Neural crest cell (in vitro differentiated cells): ENCODE data around the gene EGFL8. TPM values are rescaled to one million over a fixed set of nuclear protein-coding genes. Genes with fewer than 3 reads are reported as not detected.

Experiments used
- DNase-seq: peaks from one replicate; pipeline ENCODE4 v3.0.0; 2021; ENCODE audit warnings: low read depth, mixed read lengths, low spot score
- H3K27ac Mint-ChIP-seq: one replicate; pipeline ENCODE4 v1.8.0; 2021; ENCODE audit warnings: mild to moderate bottlenecking, mixed read lengths; ENCODE audit not compliant: unreplicated experiment
- H3K27me3 Mint-ChIP-seq: 2 replicates; pipeline ENCODE4 v1.8.0; 2021; ENCODE audit warnings: low read depth, mild to moderate bottlenecking, mixed read lengths
- H3K36me3 Mint-ChIP-seq: 2 replicates; pipeline ENCODE4 v1.8.0; 2021; ENCODE audit warnings: low read depth, mild to moderate bottlenecking, mixed read lengths
- H3K4me1 Mint-ChIP-seq: 2 replicates; pipeline ENCODE4 v1.8.0; 2021; ENCODE audit warnings: mixed read lengths
- H3K4me3 Mint-ChIP-seq: one replicate; pipeline ENCODE4 v1.8.0; 2021; ENCODE audit warnings: mild to moderate bottlenecking, mixed read lengths
- H3K9me3 Mint-ChIP-seq: 2 replicates; pipeline ENCODE4 v1.8.0; 2021; ENCODE audit warnings: mixed read lengths
- total RNA-seq: library from RNA; stranded (reverse); gene quantifications from 2 replicates; pipeline ENCODE4 v1.2.1, GENCODE V29; 2021
- TF ChIP-seq, protein P1 (sequence below): fragments of 200-600 bp; sonication (generic); conservative IDR thresholded peaks from 2 replicates; pipeline ENCODE4 v1.5.0; 2021; ENCODE audit warnings: antibody characterized with exemption, mild to moderate bottlenecking

Gene EGFL8
- total RNA-seq, 1 donor from 2014 or later, result 44.0 TPM

GRCh38 chr6:32167154-32167760 is 2.9 kb downstream of the EGFL8 start:
- Mint-ChIP-seq H3K27ac (peak overlapping the region; percentile 90), H3K4me3 (peak overlapping the region; percentile 74)
- no peak for DNase-seq

DNA sequence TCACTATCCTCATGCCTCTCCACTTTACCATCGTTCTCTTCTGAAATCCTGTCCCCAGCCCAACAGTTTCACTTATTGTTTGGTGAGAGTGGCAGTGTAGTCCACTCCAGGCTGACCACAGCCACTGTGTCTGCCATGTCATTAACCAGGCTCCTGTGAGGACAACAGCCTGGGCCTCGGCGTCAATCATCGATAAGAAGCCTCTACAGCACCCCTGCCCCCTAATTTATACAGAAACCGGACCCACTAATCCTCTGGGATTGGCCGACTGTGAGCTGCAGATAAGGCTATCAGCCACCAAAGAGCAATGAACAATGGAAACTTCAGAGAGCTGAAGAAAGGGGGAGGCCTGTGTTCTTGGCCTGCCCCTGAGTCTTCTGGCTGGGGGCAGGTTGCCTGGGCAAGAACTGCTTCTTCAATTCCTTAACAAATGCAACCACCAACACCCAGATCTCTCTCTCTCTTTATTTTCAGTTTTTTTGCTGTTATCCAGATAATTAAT is 3.4 kb downstream of the EGFL8 start:
- Mint-ChIP-seq H3K9me3 (no peaks in the 10 kb centered on the region), H3K36me3 (peaks cover 35% of the 10 kb centered on the region), H3K4me1 (peaks cover 53% of the 10 kb centered on the region), H3K4me3 (peak overlapping the region; percentile 74), H3K27ac (peak overlapping the region; percentile 90), H3K27me3 (peaks cover 3% of the 10 kb centered on the region)
- TF ChIP-seq, protein P1, sequence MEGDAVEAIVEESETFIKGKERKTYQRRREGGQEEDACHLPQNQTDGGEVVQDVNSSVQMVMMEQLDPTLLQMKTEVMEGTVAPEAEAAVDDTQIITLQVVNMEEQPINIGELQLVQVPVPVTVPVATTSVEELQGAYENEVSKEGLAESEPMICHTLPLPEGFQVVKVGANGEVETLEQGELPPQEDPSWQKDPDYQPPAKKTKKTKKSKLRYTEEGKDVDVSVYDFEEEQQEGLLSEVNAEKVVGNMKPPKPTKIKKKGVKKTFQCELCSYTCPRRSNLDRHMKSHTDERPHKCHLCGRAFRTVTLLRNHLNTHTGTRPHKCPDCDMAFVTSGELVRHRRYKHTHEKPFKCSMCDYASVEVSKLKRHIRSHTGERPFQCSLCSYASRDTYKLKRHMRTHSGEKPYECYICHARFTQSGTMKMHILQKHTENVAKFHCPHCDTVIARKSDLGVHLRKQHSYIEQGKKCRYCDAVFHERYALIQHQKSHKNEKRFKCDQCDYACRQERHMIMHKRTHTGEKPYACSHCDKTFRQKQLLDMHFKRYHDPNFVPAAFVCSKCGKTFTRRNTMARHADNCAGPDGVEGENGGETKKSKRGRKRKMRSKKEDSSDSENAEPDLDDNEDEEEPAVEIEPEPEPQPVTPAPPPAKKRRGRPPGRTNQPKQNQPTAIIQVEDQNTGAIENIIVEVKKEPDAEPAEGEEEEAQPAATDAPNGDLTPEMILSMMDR, result no peak
- DNase-seq, result no peak

More at GRCh38 chr6:32167154-32167760, 2.9 kb downstream of the EGFL8 start:
- Mint-ChIP-seq H3K36me3 (peaks cover 40% of the 10 kb centered on the region), H3K4me1 (peaks cover 54% of the 10 kb centered on the region), H3K27me3 (peaks cover 3% of the 10 kb centered on the region), H3K9me3 (no peaks in the 10 kb centered on the region)
- TF ChIP-seq, protein P1, result no peak

DNA sequence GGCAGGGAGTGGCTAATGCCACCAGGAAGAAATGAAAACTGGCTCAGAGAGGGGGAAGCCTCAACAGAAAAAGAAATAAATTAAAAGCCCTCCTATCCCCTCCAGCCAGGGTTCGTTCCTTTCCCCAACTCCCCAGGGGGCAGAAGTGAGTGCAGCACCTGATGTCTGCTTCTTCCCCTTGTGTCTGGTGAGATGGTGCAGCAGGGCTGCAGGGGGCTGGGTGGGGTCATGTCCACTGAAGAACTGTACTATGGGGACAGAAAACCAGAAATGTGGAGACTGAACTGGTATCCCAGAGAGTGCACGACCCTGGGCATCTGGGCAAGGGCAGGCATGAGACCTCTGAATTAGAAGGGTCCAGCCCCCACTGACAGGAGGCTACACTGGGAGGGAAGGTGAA is 4.0 kb downstream of the EGFL8 start:
- Mint-ChIP-seq H3K4me1 (peaks cover 49% of the 10 kb centered on the region), H3K36me3 (peaks cover 30% of the 10 kb centered on the region), H3K27ac (peak overlapping the region; percentile 54)

GRCh38 chr6:32168807-32169591 is 4.6 kb downstream of the EGFL8 start:
- Mint-ChIP-seq H3K4me3 (peak overlapping the region; percentile 74), H3K36me3 (peaks cover 30% of the 10 kb centered on the region)
- TF ChIP-seq, protein P1, result no peak

More for the DNA sequence above, 4.0 kb downstream of the EGFL8 start:
- no peak for DNase-seq
- no peaks in the 10 kb centered on the region for H3K9me3 Mint-ChIP-seq
- peak overlapping the region; percentile 74 for H3K4me3 Mint-ChIP-seq
- TF ChIP-seq, protein P1, result no peak
- peaks cover 3% of the 10 kb centered on the region for H3K27me3 Mint-ChIP-seq

DNA sequence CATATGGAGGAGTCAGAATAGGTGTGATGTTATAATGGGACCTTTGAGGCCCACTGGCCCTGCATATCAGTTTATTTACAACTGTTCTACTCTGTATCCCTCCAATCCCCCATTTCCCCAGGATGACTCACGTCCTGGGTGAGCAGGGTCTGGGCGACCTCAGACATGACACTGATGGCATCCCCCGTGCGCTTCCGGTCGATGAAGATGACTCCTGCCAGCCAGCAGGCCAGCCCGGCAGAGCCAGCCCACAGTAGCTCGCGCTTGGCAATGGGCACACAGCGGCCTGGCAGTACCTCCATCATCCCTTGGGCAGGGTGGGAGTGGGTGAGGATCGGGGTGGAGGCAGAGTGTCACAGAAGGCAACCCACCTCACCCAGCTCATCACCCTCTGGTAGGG is 5.9 kb downstream of the EGFL8 start:
- Mint-ChIP-seq H3K36me3 (peaks cover 27% of the 10 kb centered on the region), H3K4me1 (peaks cover 49% of the 10 kb centered on the region)

More at GRCh38 chr6:32168807-32169591, 4.6 kb downstream of the EGFL8 start:
- peaks cover 3% of the 10 kb centered on the region for H3K27me3 Mint-ChIP-seq
- no peak for DNase-seq
- no peaks in the 10 kb centered on the region for H3K9me3 Mint-ChIP-seq
- H3K4me1 Mint-ChIP-seq, result peaks cover 47% of the 10 kb centered on the region
- peak overlapping the region; percentile 54 for H3K27ac Mint-ChIP-seq

More for the DNA sequence above, 5.9 kb downstream of the EGFL8 start:
- Mint-ChIP-seq H3K4me3 (peak overlapping the region; percentile 61), H3K27ac (no peak overlapping the region), H3K9me3 (no peaks in the 10 kb centered on the region), H3K27me3 (peaks cover 3% of the 10 kb centered on the region)
- DNase-seq, result no peak
- TF ChIP-seq, protein P1, result no peak
